Activated CD8-positive, alpha-beta memory T cell treated with anti-CD3 and anti-CD28 coated beads, Interleukin-2, amount 10 ng/mL, durations not matched to agents 7 days and 5 days (primary cell): ENCODE measurements around the gene SLC49A4. TPM values are rescaled to one million over a fixed set of nuclear protein-coding genes. Genes with fewer than 3 reads are reported as not detected.
A peak's percentile ranks its signal among the peaks of the same experiment; 100 is the strongest.

Source experiments
- ATAC-seq: fragments of 150-1000 bp; cut with Tn5 transposase; one replicate; pipeline ENCODE4 v1.10.0; 2021; ENCODE audit warnings: moderate library complexity
- CTCF ChIA-PET: fragments of 350-600 bp; sonication (Branson Sonifier 250); formaldehyde crosslinking; loops from one replicate; lab custom pipeline; 2021; ENCODE audit warnings: antibody characterized with exemption; lab: Charles Lee
- DNase-seq: peaks from one replicate; pipeline ENCODE4 v3.0.0-alpha.2; 2020
- H3K27ac Mint-ChIP-seq: one replicate; pipeline ENCODE4 v1.8.0; 2021; ENCODE audit warnings: mild to moderate bottlenecking, mixed read lengths
- H3K27me3 Mint-ChIP-seq: one replicate; pipeline ENCODE4 v1.8.0; 2021; ENCODE audit warnings: mixed read lengths
- H3K36me3 Mint-ChIP-seq: one replicate; pipeline ENCODE4 v1.8.0; 2021; ENCODE audit warnings: mild to moderate bottlenecking, mixed read lengths
- H3K4me1 Mint-ChIP-seq: one replicate; pipeline ENCODE4 v1.8.0; 2021; ENCODE audit warnings: mixed read lengths
- H3K4me3 Mint-ChIP-seq: one replicate; pipeline ENCODE4 v1.8.0; 2021; ENCODE audit warnings: mild to moderate bottlenecking, moderate library complexity, mixed read lengths
- H3K9me3 Mint-ChIP-seq: one replicate; pipeline ENCODE4 v1.8.0; 2022; ENCODE audit warnings: low read depth, mixed read lengths
- total RNA-seq, 2 experiments: library from RNA; stranded (reverse); gene quantifications; one replicate each; pipeline ENCODE4 v1.2.3, GENCODE V29; 2021

SLC49A4 gene
- total RNA-seq, 2 experiments from 2014 or later, result 1.5 to 1.8 TPM

GRCh38 chr3:122835590-122835989, 40.7 kb downstream of the SLC49A4 start:
- no peak overlapping the region for H3K4me3 Mint-ChIP-seq
- peaks cover 13% of the 10 kb centered on the region for H3K36me3 Mint-ChIP-seq
- H3K27ac Mint-ChIP-seq, result no peak overlapping the region
- no peaks in the 10 kb centered on the region for H3K9me3 Mint-ChIP-seq
- no peaks in the 10 kb centered on the region for H3K27me3 Mint-ChIP-seq
- H3K4me1 Mint-ChIP-seq, result no peaks in the 10 kb centered on the region
- DNase-seq (no peak), ATAC-seq (no peak)
- CTCF ChIA-PET, result no interaction called here

GRCh38 chr3:122843604-122844003, 48.7 kb downstream of the SLC49A4 start:
- Mint-ChIP-seq H3K36me3 (peaks cover 7% of the 10 kb centered on the region), H3K27ac (peak overlapping the region; percentile 64), H3K27me3 (no peaks in the 10 kb centered on the region), H3K4me1 (peaks cover 14% of the 10 kb centered on the region), H3K9me3 (no peaks in the 10 kb centered on the region), H3K4me3 (peak overlapping the region; percentile 61)
- ATAC-seq (peak; percentile 69), DNase-seq (no peak)
- CTCF ChIA-PET, result no interaction called here

GRCh38 chr3:122857019-122857418, 62.1 kb downstream of the SLC49A4 start:
- Mint-ChIP-seq H3K27me3 (no peaks in the 10 kb centered on the region), H3K4me1 (no peaks in the 10 kb centered on the region), H3K4me3 (no peak overlapping the region), H3K36me3 (no peaks in the 10 kb centered on the region), H3K9me3 (no peaks in the 10 kb centered on the region), H3K27ac (no peak overlapping the region)
- CTCF ChIA-PET, result no interaction called here
- ATAC-seq, result no peak
- DNase-seq, result no peak

- Mint-ChIP-seq H3K27ac (no peak overlapping the region), H3K36me3 (no peaks in the 10 kb centered on the region), H3K27me3 (no peaks in the 10 kb centered on the region), H3K4me3 (no peak overlapping the region), H3K9me3 (no peaks in the 10 kb centered on the region), H3K4me1 (no peaks in the 10 kb centered on the region)
- DNase-seq, result no peak
- no peak for ATAC-seq
- CTCF ChIA-PET, result interaction anchor here (0.6 to 1.8 kb wide), 5 partner anchors 28 to 169 kb away, joined by 3 to 14 read pairs (median 3); partner anchors contain the start of gene SEMA5B
Measured at GRCh38 chr3:122858373-122858772, 63.5 kb downstream of the SLC49A4 start.

- Mint-ChIP-seq H3K27me3 (no peaks in the 10 kb centered on the region), H3K9me3 (no peaks in the 10 kb centered on the region), H3K27ac (no peak overlapping the region), H3K36me3 (no peaks in the 10 kb centered on the region), H3K4me1 (no peaks in the 10 kb centered on the region), H3K4me3 (no peak overlapping the region)
- CTCF ChIA-PET, result interaction anchor here (1.1 to 1.8 kb wide), 4 partner anchors 32 to 168 kb away, joined by 3 to 14 read pairs (median 3); partner anchors contain the start of gene SEMA5B
- ATAC-seq, result no peak
- DNase-seq, result no peak
Measured at GRCh38 chr3:122859021-122859805, 64.3 kb downstream of the SLC49A4 start.

- Mint-ChIP-seq H3K4me1 (no peaks in the 10 kb centered on the region), H3K9me3 (no peaks in the 10 kb centered on the region), H3K27me3 (no peaks in the 10 kb centered on the region), H3K27ac (no peak overlapping the region), H3K36me3 (no peaks in the 10 kb centered on the region), H3K4me3 (no peak overlapping the region)
- DNase-seq (no peak), ATAC-seq (no peak)
- CTCF ChIA-PET, result no interaction called here
Measured at GRCh38 chr3:122862381-122862780, 67.5 kb downstream of the SLC49A4 start.

GRCh38 chr3:122864498-122864897, 69.6 kb downstream of the SLC49A4 start:
- CTCF ChIA-PET, result no interaction called here
- DNase-seq (no peak), ATAC-seq (no peak)
- H3K9me3 Mint-ChIP-seq, result no peaks in the 10 kb centered on the region
- H3K27me3 Mint-ChIP-seq, result no peaks in the 10 kb centered on the region
- H3K27ac Mint-ChIP-seq, result no peak overlapping the region
- H3K36me3 Mint-ChIP-seq, result no peaks in the 10 kb centered on the region
- no peaks in the 10 kb centered on the region for H3K4me1 Mint-ChIP-seq
- H3K4me3 Mint-ChIP-seq, result no peak overlapping the region

GRCh38 chr3:122868322-122868721, 73.5 kb downstream of the SLC49A4 start:
- Mint-ChIP-seq H3K36me3 (no peaks in the 10 kb centered on the region), H3K27ac (no peak overlapping the region), H3K4me1 (peaks cover 3% of the 10 kb centered on the region), H3K4me3 (no peak overlapping the region), H3K9me3 (no peaks in the 10 kb centered on the region), H3K27me3 (no peaks in the 10 kb centered on the region)
- CTCF ChIA-PET, result no interaction called here
- DNase-seq (no peak), ATAC-seq (no peak)

- CTCF ChIA-PET, result no interaction called here
- Mint-ChIP-seq H3K9me3 (no peaks in the 10 kb centered on the region), H3K36me3 (peaks cover 11% of the 10 kb centered on the region), H3K4me1 (peaks cover 19% of the 10 kb centered on the region), H3K27me3 (no peaks in the 10 kb centered on the region), H3K27ac (no peak overlapping the region), H3K4me3 (no peak overlapping the region)
- ATAC-seq (no peak), DNase-seq (no peak)
Measured at GRCh38 chr3:122873741-122874515, 79.1 kb downstream of the SLC49A4 start.

GRCh38 chr3:122875547-122876127, 80.8 kb downstream of the SLC49A4 start:
- H3K4me1 Mint-ChIP-seq, result peaks cover 19% of the 10 kb centered on the region
- peaks cover 11% of the 10 kb centered on the region for H3K36me3 Mint-ChIP-seq
- DNase-seq (no peak), ATAC-seq (peak; percentile 33)
- no peaks in the 10 kb centered on the region for H3K27me3 Mint-ChIP-seq
- no peak overlapping the region for H3K27ac Mint-ChIP-seq
- no peaks in the 10 kb centered on the region for H3K9me3 Mint-ChIP-seq
- no peak overlapping the region for H3K4me3 Mint-ChIP-seq
- CTCF ChIA-PET, result interaction anchor here (1.3 kb wide), 1 partner anchor 10 kb away, joined by 3 read pairs; no protein-coding TSS in a partner anchor

GRCh38 chr3:122880173-122880572, 85.3 kb downstream of the SLC49A4 start:
- Mint-ChIP-seq H3K36me3 (peaks cover 3% of the 10 kb centered on the region), H3K27ac (no peak overlapping the region), H3K9me3 (no peaks in the 10 kb centered on the region), H3K27me3 (peaks cover 5% of the 10 kb centered on the region), H3K4me1 (peaks cover 14% of the 10 kb centered on the region), H3K4me3 (no peak overlapping the region)
- DNase-seq (no peak), ATAC-seq (no peak)
- CTCF ChIA-PET, result no interaction called here

- ATAC-seq, result no peak
- no peaks in the 10 kb centered on the region for H3K9me3 Mint-ChIP-seq
- no peak overlapping the region for H3K27ac Mint-ChIP-seq
- CTCF ChIA-PET, result no interaction called here
- no peak for DNase-seq
- H3K4me1 Mint-ChIP-seq, result peaks cover 10% of the 10 kb centered on the region
- peaks cover 7% of the 10 kb centered on the region for H3K27me3 Mint-ChIP-seq
- peaks cover under 1% of the 10 kb centered on the region for H3K36me3 Mint-ChIP-seq
- no peak overlapping the region for H3K4me3 Mint-ChIP-seq
Measured at GRCh38 chr3:122880624-122881023, 85.8 kb downstream of the SLC49A4 start.

GRCh38 chr3:122882361-122882947, 87.6 kb downstream of the SLC49A4 start:
- H3K9me3 Mint-ChIP-seq, result no peaks in the 10 kb centered on the region
- DNase-seq (no peak), ATAC-seq (no peak)
- peaks cover 8% of the 10 kb centered on the region for H3K27me3 Mint-ChIP-seq
- H3K4me1 Mint-ChIP-seq, result peaks cover 2% of the 10 kb centered on the region
- CTCF ChIA-PET, result interaction anchor here (1.1 kb wide), 1 partner anchor 52 kb away, joined by 3 read pairs; no protein-coding TSS in a partner anchor
- H3K4me3 Mint-ChIP-seq, result no peak overlapping the region
- no peaks in the 10 kb centered on the region for H3K36me3 Mint-ChIP-seq
- no peak overlapping the region for H3K27ac Mint-ChIP-seq
